MV-4-11 (cell line): ENCODE measurements around the gene TMCO5A.
"Not testable (repeated sequence)": the region's sequence is repeated elsewhere in the genome, so short reads cannot be mapped to it uniquely, and the experiment has no call there.

ENCODE experiments used
- DNase-seq: peaks from one replicate; lab custom pipeline; 2025; lab: John Stamatoyannopoulos, UW

The TMCO5A gene

GRCh38 chr15:37934340-37934739 lies at the start of gene TMCO5A:
Gene TMCO5A (plus strand): TSS chr15:37934640. CDS start chr15:37936324, 1,684 bp downstream.
- DNase-seq, result no peak

GRCh38 chr15:37885651-37886050 lies 48.8 kb upstream of the TMCO5A start:
- DNase-seq, result no peak

GRCh38 chr15:37888356-37888755 lies 46.1 kb upstream of the TMCO5A start:
- no peak for DNase-seq

DNA sequence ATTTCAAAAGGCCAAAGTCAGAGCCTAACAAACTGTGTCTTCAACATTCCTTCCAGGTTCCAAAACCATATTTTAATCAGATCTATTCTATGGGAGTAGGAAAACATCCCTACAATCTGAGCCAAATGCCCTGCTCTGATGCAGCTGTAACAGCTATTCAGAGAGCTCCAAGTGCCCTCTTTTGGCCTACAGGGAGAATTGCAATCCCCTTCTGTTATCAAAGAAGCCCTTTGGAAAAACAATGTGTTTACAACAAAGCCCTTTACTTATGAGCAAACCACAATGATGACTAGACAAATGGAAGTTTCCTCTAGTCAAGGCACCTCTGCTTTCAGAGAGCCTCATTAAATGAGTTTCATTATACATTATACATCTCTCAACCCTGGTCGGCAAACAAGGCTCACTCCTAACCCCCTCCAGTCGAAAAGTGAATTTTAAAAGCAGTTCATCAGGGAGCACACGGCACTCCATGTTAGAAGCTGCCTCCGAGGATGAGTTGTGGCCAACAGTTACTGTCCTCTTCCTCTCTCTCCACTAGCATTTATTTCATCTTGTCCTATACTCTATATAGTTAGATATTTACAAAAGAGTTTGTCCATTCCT lies 42.6 kb upstream of the TMCO5A start:
- DNase-seq, result peak; percentile 15

GRCh38 chr15:37893309-37893708 lies 41.1 kb upstream of the TMCO5A start:
- no peak for DNase-seq

DNA sequence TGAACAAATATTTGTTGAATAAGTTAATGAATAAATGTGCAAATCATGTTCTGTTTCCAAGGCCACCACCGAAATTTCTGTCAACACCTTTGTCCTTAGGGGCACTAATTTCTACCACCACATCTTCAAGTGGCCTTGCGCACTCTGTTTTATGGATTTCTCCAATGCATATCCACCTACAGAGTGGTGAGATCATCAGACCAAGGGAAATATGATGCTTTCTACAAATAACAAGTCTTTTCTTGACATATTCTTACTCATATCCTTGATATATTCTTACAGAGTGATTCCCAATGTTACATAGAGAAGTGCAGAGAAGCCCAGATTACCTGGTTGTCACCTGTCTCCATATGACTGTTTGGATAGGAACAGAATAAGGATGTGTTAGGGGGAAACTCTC lies 36.1 kb upstream of the TMCO5A start:
- DNase-seq, result no peak

- DNase-seq, result no peak
Measured at GRCh38 chr15:37900326-37901221, 33.9 kb upstream of the TMCO5A start.

GRCh38 chr15:37902126-37902525 lies 32.3 kb upstream of the TMCO5A start:
- no peak for DNase-seq

DNA sequence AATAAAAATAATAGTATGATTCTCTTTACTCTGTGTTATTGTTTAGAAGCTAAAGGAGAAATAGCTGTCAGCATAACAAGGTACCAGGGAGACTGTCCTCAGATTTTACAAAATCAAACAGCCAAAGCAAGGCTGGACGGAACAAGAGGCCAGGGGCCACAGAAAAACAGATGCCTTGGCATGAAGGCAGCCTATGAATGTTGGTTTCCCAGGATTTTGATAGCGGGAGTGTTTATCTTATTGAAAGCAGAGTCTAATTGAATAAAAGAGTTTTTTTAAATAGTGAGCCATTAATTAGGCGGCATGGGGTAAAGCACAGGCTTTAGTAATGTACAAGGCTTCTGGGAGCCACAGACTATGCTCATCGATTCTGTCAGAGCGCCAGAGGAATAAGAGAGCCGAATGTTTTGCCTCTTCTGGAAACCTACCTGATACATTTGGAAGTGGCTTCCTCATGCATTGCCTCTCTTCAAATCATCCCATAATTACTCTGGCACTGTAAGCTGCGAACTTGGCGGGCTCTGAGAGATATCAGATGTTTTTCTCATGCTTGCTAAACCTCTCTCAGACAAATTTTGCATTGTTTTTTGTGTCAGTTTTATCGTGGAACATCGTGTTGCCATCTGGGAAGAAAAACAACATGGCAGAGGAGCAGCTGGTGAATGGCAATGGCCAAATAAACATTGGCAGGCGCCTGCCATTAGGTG lies 30.4 kb upstream of the TMCO5A start:
- DNase-seq, result no peak

DNA sequence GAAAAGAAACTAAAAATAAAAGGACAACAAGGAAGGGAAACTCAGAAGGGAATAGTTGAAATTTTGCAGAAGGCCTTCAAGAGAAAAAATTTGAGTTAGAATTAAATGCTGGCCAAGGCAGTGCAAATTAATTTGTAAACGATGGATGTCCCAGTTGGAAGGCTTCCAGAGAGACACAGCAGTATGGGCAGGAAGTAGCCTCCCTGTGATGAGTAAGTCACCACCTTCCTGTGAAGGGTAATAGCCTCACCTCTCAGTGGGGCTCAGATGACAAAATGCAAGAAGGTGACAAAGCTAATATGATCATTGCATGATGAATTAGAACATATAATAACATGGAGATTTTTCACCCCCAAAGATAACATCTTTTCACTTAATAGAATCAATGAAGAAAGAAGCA lies 27.3 kb upstream of the TMCO5A start:
- no peak for DNase-seq

- DNase-seq, result no peak
Measured at GRCh38 chr15:37921527-37922385, 12.7 kb upstream of the TMCO5A start.

DNA sequence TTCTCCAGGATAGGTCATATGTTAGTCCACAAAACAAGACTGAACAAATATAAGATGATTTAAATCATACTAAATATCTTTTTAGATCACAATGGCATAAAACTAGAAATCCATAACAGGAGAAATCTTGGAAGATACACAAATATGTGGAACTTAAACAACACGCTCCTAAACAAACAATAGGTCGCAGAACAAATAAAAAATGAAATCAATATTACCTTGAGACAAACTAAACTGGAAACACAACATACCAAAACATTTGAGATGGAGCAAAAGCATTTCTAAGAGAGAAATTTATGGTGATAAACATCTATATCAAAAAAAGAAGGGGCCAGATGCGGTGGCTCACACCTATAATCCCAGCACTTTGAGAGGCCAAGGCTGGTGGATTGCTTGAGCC lies 8.3 kb upstream of the TMCO5A start:
- DNase-seq, result no peak

DNA sequence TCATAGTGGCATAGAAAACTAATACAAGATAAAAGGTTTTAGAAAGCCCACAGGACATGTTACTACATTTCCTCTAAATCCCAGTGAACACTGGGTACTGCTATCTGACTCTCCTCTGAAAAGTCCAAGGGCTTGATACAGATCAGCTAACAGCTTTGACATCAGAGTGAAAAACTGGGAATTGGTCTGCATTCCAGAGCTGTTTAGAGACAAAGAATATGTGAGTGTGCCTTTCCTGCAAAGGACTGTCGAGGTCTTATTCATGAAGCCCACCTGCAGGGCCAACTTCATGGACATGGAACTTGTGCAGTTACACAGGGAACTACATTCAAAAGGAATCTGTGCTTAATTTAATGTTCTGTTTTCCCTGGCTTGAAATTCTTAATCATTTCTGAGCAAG lies 5.2 kb upstream of the TMCO5A start:
- no peak for DNase-seq

GRCh38 chr15:37931321-37931720 lies 3.1 kb upstream of the TMCO5A start:
- no peak for DNase-seq

GRCh38 chr15:37931868-37932267 lies 2.6 kb upstream of the TMCO5A start:
- no peak for DNase-seq

DNA sequence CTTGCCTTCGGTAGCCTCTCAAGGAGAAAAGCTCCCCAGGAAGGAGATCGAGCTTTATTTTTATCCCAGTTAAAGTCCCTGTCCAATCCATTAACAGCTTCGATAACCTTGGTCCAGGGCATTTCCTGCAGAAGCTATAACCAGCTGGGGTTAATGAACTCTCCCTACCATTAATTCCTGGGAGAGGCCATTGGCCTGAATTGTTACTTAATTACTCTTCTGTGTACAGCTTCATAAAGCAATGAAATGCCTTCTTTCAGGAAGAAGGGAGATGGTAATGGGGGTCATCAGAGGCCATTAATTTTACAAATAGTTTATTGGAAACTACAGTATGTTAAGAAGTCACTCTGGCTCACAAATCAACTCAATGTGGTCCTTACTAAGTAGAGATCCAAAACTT lies 1.9 kb upstream of the TMCO5A start:
- no peak for DNase-seq

DNA sequence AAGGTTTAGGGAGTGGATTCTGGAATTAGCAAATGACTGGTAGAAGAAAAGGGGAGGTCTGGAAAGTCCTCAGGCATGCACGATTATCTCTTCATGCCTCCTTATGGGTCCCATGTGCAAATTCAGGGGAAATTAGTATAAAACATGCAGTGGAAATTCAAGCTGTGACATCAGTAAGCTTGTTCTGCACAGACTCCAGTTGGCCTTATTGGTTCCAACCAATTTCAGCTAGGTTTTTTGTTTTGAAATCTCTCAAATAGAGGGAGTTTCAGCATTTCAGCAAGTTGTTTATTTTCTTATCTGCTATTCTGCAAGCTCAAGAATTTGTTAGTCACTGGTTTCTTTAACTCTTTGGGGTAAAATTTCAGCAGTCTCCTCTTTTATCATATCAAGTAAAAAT lies 774 bp upstream of the TMCO5A start:
- DNase-seq, result no peak

- DNase-seq, result no peak
Measured at GRCh38 chr15:37940876-37941275, 6.4 kb downstream of the TMCO5A start.

- no peak for DNase-seq
Measured at GRCh38 chr15:37941779-37942178, 7.3 kb downstream of the TMCO5A start.

DNA sequence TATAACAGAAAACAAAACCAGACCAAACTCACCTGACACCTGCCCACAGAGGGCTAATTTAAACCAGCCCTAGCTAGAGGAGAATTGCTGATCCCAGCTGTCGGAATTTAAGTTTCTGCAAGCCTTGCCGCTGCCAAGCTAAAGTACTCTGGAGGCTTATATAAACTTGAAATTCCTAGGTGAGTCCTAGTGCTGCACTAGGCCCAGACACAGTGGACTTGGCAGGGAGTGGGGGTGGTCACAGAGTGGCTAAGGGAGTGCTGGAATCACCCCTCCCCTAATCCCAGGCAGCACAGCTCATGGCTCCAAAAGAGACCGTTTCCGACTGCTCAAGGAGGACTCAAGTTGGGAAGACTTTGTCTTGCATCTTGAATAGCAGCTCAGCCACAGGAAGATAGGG lies 17.6 kb downstream of the TMCO5A start:
- no peak for DNase-seq

- DNase-seq, result not testable (repeated sequence)
Measured at GRCh38 chr15:37960742-37961141, 26.3 kb downstream of the TMCO5A start.

DNA sequence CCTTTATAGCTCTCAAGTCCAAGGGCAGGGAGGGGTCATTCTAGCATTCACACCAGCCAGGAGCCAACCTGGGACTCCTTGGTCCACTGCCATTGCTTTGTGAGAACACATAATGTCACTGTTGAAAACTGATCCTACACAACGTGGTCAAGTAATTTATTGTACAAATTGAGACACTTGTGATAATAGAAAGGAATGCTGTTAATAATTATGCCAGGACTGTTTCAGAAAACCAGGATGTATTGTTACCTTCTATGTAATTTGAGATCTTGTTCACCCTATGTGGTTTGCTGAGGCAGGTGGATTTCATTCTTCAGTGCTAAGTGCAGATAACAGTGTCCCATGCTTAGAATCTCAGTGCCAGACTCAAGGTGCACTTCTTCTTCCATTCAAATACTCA lies 33.3 kb downstream of the TMCO5A start:
- no peak for DNase-seq
